Non-pigmented ciliary epithelial cell (primary cell): ENCODE results near the gene TTLL11.

Experiments used
- DNase-seq: peaks from one replicate; pipeline ENCODE4 v3.0.0-alpha.2; 2010; ENCODE audit warnings: low read depth

TTLL11 gene

DNA sequence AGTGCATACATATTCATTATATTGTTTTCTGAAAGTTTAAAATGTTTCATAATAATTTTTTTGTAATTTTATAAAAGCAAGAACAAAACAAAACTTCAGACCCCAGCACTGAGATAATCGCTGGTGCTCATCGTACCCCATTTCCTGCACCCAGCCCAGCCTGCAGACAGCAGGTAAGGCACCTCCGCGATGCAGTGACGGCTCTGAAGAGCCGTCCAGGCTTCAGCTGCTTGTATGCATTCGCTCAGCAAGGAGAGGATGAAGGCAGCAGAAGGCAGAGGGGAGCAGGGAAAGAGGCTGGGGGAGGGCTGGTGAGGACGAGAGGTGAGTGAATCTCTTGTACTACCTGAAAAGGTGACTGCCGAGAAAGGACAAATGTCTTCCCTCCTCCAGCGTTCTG lies 153.5 kb downstream of the TTLL11 start:
- no peak for DNase-seq

DNA sequence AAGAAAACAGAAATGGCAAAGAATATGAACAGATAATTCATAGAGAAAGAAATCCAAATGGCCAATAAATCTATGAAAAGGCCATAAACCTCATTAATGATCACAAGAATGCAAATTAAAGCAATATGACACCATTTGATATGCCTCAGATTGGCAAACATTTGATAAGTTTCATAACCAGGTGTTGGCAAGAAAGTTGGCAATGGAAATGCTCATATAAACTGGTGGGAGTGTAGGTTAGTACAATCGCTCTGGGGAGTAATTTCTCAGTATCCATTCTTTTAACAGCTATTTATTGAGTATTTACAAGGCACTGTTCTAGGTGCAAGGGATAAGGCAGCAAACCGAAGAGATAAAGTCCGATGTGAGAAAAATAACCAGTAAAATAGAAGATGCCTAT lies 154.5 kb downstream of the TTLL11 start:
- DNase-seq, result no peak

DNA sequence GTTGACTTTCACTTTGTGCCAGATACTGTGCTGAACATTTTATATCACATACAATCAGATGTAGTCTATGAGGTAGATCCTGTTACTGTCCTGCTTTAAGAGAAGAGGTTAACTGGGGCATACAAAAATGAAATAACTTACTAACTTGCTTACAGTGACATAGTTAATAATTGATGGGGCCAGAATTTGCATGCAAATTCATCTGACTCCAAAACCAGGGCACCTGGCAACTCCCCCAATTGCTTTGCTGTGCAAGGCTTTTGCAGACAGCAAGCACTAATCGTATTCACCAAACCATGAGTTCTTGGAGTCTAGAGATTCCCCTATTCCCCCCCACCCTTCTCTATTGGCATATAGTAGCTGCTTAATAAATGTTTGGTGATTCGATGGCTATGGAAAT lies 155.9 kb downstream of the TTLL11 start:
- no peak for DNase-seq

DNA sequence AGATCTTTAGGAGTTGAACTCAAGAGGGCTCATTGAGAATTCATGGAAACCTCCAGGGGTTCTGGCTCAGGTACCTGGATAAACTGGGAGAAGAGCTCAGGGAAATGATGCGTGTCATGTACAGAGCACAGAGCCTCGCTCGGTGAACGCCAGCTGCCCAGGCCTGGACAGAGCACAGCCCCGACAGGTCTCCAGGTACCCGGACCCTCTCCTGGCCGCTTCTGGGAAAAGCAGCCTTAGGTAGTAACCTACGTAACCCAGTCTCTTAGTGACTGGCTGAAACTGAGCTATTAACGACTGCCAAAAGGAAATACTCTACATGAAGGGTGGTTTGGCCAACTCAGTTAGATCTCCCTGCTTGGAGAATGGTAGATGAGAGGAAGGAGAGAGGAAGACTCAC lies 157.4 kb downstream of the TTLL11 start:
- no peak for DNase-seq

DNA sequence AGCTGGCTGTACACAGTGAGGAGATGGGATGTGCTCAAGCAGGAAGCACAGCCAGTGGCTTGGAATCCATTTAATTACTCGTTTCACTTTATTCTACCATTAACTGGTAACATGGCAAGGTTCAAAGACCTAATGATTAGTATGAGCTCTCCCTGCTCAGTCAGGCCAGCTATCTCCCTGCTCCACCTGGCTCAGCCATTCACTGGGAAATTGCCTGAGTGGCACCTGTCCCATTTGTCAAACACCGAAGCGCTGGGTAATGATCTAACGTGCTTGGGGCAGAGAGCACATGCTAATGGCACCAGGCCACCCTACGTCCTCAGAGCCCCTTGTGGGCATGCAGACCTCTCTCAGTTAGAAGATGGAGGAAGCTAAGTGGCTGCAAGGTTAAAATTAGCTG lies 162.2 kb downstream of the TTLL11 start:
- DNase-seq, result no peak

DNA sequence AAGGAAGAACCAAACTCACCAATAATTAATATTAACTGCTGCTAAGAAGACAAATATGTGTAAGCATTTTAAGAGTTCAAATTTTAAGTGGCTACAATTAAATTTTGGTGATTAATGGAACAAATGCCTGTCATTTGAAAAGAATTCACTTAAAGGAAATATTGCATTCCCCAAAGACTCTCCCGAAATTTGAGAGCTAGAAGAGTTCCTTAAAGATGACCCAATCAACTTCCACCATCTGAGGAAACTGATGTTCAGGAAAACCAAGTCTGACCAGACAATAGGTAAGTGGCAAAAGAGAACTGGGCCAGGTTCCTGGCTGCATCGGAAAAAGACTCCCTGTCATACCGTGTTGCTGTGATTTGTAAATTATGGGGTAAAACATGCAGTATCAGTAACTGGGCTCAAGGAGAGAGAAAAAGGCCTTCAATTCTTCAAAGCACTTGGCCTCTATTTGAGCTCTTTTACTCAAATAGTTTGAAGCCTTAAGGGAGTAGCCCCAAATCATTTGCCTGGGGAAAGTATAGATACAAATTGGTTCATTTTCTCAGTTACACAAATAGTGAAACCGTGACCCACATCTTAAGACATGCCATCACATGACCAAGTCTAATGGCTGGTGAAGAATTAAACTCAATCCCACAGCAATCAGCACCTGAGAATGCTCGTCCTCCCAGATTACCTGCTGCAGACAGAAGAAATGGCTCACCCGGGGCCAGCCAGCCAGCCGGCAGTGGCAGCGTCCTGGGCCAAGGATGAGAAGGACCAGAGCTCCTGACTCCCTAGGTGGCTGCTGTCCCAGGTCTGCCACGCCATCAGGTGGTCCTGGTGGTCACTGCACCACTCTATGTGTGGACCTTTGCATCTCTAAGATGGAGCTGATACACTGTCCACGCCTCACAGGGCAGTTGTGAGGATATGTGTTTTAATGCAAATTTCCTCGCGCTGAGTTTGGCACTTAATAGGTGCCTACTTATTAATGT lies 162.9 kb downstream of the TTLL11 start:
- DNase-seq, result no peak

DNA sequence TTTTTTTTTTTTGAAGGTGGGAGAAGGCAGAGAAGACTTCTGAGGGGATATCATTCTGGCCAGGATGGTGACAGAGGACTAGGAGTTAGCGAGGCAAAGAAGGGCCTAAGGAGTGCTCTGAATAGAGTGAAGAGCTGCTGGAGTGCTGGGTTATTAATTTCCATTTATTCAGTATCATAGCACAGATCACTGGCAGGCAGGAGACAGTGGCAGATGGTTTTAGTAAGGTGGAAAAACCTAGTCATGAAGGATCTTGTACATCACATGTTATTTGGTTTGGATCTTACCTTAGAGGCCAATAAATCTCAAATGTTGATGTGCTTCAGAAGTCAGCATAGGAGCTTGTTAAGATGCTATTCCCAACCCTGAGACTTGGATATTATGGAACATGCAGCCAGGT lies 165.5 kb downstream of the TTLL11 start:
- DNase-seq, result no peak

DNA sequence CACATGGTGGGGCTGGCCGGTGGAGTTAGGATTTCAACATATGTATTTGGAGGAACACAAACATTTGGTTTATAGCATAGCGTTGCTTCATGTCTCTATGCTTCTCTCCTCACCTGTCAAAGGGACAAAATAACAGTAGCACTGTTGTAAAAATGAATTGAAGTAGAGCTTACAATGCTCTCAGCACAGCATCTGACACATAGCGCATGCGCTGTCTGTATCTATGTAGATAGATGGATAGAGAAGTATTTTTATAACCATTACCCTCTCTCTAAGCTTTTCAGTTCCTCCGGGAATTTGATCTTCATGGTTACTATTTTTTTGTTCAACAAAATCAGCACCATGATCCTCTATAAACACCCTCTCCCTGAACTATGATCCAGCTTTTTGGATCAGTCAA lies 166.0 kb downstream of the TTLL11 start:
- DNase-seq, result no peak

DNA sequence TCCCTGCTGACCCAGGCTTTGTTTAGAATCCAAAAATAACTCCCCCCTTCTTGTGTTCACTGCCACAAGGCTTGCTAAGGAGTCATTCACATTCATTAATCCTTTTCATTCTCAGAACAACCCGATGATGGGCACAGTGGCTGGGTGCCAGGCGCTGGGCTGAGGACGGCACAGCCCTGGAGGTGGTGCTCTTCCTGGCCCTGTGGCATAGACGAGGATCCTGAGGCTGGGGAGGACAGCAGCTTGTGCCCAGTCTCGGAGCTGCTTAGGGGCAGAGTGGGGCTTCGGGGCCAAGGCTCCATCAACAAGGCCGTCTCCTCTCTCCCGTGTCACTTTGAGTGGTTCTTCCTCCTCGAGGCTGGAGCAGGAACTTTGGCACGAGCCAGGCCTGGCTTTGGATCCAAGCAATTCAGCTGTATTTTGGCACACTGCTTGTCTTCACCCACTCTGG lies 166.7 kb downstream of the TTLL11 start:
- no peak for DNase-seq

DNA sequence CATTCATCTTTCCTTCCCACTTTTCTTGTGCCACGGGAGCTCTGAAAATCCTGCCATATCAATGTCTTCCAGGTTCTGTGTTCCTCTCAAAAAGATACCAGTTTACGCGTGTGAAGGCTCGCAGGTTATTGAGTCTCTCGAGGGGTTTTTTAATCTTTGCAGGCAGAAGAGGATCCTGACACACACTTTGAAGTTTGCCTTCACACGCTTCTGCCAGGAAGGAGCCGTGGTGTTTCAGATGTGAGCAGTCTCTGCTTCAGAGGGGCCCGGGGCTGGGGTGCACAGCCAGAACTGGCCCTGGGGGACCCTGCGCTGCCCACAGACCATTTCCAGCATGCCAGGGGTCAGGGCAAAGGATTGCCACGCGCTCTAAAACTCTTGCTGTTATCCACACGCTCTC lies 167.2 kb downstream of the TTLL11 start:
- DNase-seq, result no peak

DNA sequence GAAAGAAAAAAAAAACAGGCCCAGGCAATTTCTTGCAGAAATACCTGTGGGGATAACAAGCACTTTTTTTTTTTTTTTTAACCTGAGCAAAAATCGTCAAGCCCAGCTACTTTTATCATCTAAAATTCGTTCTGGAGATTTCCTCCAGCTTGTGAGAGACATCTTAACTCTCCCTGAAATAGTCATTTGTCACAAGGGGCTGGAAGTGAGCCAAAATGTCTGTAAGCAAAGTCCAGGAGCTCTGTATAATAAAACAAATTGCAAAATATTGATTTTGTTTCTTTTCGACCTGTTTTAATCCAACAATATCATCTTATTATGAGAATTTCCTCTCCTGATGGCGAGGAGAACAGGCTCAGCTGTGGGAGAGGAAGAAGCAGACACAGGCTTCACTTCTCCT lies 168.4 kb downstream of the TTLL11 start:
- DNase-seq, result no peak

DNA sequence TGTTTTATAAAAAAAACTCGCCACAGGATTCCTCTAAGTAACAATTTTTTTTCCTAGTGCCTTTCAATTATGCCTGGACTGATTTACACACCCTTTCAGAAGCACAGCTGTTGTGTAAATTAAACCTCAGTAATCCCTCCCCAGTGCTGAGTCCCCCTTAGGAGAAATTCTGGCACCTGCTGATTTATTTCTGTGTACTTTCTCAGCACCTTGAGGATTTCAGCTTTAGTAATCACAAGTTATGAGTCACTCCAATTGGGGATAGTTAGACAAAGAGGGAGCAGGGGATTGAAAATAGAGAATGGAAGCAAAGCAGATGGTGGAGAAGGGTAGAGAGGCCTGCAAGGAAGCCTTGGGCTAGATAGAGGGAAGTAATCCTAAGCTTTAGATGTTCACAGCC lies 171.7 kb downstream of the TTLL11 start:
- no peak for DNase-seq

DNA sequence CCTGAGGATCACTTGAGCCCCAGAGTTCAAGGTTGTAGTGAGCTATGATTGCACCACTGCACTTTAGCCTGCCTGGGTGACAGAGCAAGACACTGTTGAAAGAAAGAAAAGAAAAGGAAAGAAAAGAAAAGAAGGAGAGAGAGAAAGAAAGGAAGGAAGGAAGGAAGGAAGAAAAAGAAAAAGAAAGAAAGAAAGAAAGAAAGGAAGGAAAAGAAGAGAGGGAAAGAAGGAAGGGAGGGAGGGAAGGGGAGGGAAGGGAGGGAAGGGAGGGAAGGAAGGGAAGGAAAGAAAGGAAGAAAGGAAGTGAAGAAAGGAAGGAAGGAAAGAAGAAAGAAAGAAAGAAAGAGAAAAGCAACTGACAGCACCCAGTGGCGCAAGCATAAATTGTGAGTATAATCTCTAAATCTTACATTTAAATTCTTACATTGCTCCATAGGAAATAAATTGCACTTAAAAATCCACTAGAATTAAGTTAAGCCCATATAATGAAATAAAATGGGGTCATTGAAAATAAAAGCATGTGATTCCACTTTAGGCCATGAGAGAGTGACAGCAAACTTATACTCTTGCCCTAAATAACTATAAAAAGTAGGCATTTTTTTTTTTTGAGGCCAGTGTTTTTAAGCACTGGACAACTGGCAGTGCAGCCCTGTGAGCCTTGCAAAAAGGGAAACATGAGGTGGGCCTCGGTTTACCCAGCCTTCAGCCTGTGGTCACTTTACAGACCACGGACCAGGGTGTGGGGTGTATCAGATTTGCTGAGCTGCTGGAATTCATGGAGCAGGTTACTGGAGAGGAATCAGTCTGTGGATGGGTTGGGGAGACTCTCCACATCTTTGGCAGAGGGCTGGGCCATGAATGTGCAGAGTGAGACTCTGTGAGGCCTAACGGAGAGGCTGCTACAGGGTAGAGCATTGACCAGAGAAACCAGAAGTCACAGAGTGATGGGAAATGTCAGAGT lies 175.5 kb downstream of the TTLL11 start:
- no peak for DNase-seq

DNA sequence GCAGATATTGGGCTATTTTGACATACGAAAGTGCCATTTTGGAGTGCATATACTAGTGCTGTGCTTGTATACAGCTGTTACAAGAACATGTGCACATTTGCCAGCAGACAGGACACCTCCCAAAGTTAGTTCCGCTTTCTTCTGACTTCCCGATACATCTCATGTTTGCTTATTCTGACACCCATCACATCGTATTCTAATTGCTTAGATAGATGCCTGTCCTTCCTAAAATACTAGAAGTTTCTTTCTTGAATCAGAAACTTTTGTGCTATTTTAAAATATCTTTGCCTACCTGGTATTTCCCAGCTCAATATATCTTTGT lies 177.8 kb downstream of the TTLL11 start:
- no peak for DNase-seq

DNA sequence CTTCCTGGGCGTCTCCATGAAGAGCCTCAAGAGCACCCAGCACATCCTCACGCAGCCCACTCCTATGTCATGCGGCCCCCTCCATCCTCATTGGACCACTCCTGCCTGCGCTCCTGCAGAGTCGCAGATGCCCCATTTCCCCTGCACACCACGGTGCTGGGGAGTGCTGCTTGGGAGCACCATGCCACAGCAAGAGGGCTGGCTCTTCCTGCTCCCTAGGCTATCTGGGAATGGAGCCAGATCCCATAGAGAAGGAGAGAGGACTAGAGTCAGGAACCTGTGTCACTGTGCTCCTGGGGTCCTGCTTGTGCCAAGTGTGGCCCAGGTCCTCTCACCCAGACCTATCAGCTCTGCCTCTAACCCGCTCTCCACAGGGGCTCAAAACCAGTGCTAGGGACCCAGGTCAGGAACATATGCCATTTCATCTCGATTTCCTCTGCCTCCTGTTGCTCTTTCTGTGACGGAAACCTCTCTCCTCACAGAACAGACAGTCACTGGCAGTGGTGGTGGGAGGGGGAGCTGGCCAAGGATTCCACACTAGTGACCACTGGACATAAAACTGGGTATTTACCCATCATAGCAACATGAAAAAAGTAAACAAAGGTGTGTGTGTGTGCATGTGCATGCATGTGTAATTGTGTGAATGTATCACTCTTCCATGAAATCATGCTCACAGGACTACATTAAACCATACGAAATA lies 178.4 kb downstream of the TTLL11 start:
- DNase-seq, result no peak

DNA sequence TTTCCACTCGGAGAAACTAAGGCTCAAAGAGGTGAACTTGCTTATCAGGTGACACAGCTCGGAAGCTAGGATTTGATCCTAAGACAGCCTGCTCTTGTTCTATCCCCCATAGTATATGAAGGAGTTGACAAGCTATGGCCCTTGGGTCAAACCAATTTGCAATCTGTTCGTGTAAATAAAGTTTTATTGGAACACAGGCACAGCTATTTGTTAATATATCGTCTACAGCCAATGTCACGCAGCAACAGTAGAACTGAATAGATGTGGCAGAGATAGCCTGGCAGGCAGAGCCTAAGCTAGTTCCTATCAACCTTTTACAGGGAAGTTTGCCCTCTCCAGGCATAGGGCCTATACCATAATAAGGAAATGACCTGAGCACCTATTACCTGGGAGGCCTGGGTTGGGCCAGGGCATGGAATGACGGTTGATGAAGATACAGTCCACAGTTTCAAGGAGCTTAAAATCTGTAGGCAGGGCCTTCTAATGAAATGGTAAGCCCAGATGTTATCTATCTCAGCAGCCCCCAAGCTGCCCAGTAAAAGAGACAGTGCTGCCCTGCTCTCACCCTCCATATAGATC lies 179.0 kb downstream of the TTLL11 start:
- no peak for DNase-seq

DNA sequence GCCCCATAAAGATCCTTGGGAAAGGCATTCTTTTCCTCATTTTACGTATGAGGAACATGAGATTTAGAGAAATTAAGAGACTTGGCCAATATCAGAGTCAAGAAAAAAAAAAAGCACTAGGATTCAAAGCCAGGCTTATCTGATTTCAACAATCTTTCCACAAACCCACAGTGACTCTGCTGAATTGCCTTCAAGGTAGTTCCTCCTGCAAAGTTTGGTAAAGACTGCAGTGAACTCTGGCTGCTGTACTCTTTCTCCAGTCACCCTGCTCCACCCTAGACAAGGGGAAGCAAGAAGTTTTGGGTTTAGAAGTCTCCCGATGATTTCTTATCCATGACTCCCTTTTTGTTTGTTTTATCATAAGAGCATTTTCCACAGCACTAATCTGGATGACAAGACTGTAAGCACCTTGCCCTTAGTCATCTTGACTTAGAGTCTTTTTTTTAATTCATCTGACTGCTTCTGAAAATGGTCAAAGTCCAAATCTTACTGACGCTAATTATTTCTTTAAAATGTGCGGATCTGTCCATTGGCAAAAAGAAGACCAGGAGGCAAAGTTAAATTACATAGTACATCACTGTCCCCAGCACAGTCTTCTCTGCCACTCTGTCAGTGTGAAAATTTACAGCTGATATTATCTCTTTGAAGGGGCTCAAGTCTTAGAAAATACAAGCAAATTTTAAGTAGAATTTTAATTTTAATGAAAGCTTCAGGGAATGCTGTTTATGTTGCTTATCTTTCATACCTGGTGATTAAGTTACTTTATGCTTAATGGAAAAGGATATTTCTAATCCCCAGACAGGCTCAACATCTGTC lies 180.1 kb downstream of the TTLL11 start:
- DNase-seq, result no peak

DNA sequence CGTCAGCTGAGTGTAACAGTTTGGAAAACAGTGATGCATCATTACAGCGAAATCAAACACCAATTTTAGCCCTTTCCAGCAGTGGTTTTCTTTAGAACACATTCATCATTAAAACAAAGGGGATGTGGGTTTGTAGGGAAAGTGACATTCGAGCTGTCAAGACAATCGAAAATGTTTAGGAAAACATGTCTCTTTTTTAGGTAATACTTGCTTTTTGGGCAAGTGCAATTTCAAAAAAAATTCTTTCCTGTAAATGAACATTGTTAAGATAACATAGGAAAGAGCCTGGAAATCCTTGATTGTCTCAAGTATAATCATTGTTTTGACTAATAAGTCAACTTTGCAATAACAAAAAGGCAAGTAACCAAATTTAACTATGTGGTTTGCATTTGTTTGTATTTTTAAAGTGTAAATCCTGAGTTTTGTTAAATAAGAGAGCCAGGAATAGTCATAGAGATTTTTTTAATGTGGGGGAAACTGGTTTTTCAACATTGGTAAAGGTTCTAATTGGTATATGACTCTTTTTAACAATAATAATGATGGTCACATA lies 182.5 kb downstream of the TTLL11 start:
- no peak for DNase-seq

DNA sequence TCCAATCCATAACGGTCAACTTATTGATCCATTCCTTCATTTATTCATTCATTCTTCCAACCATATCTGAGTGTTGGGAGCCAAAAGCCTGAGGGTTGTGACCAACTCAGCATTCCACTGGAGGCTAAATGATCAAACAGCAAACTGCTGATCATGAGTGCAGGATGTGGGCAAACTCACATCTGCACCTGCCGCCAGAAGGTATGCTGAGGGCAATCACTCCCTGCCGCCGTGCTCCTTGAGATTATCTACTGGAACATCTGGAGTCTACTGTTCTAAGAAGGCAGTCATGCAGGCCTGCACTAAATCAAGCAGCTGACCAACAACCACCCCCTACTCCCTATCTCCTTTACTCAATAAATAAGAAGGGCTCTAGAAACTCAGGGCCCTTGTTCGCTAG lies 184.0 kb downstream of the TTLL11 start:
- DNase-seq, result no peak

DNA sequence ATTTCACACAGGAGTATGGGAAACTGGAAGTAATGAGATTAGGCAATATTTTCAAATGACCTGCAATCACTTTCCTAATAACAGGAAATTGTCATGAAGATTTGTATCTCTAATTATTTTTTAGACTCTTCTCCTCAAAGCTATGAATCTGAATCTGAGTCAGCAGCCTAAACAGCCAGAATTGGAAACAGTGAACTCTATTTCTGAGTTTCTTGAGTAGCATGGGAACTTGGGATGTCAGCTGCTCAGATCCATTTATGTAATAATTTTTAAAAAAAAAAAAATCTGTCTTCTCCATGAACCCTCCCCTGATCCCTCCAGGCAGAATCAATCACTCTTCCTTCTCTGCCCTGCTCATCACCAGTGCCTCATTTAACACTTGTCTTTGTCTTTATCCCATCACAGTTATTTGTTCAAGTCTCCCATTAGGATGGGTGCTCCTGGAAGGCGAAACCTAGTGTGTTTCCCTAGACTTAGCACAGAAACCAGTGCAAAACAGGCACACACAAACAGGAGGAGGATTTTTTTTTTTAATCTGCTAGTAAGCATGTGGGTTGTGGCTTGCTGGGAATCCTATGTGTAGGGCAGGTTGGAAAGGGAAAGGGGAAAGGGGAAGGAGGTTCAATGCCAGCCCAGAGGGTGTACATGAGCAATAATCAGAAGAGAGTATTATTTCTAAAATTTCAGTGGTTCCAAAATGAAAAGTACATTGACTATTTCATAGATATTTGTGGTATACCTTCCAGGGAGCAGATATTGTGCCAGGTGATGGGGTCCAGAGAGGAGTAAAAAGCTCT lies 186.8 kb downstream of the TTLL11 start:
- no peak for DNase-seq
